Measurements from ENCODE around the gene TIAL1. TPM values are rescaled to one million over a fixed set of nuclear protein-coding genes. Genes with fewer than 3 reads are reported as not detected.

TIAL1 gene
- polyA plus RNA-seq, 3 donors: 6.7 to 118 (median 7.2) TPM

DNA sequence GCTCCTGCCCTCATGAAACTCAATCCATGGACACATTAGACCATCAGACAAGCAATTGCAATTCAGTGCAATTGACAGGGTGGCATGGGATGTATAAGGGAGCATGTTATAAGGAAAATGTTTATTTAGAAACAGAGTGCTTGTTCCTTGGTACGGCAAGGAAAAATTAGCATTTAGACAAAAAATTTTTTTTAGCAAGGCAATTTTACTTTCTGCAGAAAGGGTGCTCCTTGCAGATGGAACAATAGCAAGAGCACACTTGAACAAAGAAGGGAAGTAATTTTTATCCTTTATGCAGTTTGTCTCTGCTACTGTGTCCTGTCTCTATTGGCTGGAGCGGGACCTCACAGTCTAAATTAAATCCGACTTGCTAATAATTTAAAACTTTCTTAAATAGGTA lies 48.2 kb upstream of the TIAL1 start:
- Histone ChIP-seq H3K27ac (ENCODE audit: low read depth in 1 of 2, low read length in 2 of 2) (no peak overlapping the region), H3K79me2 (ENCODE audit: insufficient read depth, low read length) (no peaks in the 10 kb centered on the region), H3K4me1 (ENCODE audit: control insufficient read depth in 1 of 2, insufficient read depth in 2 of 2, low read length in 2 of 2) (no peaks in the 10 kb centered on the region), H4K20me1 (ENCODE audit: insufficient read depth, low read length) (no peaks in the 10 kb centered on the region), H3K4me3 (replicated peaks in 1 of 3; ENCODE audit: low read depth in 2 of 3, low read length in 3 of 3) (no peak overlapping the region), H3K9ac (ENCODE audit: insufficient read depth, low read length, poor library complexity, severe bottlenecking) (no peak overlapping the region), H3K36me3 (replicated peaks in 1 of 2; ENCODE audit: control insufficient read depth in 1 of 2, insufficient read depth in 2 of 2, low read length in 2 of 2) (no peaks in the 10 kb centered on the region), H2AFZ (ENCODE audit: insufficient read depth, low read depth, low read length, poor library complexity, severe bottlenecking) (no peak overlapping the region), H3K4me2 (replicated peaks; ENCODE audit: extremely low read depth, low read length, poor library complexity, severe bottlenecking) (no peak overlapping the region), H3K9me3 (replicated peaks in 1 of 2; ENCODE audit: control insufficient read depth in 1 of 2, insufficient read depth in 1 of 2, low read length in 2 of 2) (peaks cover 14 to 28% of the 10 kb centered on the region in 2 donors), H3K27me3 (ENCODE audit: control insufficient read depth in 2 of 2, insufficient read depth in 2 of 2, low read length in 2 of 2) (peaks cover 1 to 6% of the 10 kb centered on the region in 2 donors)
- Mint-ChIP-seq H3K4me3 (no peak overlapping the region), H3K36me3 (no peaks in the 10 kb centered on the region), H3K9me3 (peaks cover 12 to 36% (median 26%) of the 10 kb centered on the region in 7 donors), H3K4me1 (no peaks in the 10 kb centered on the region), H3K27me3 (ENCODE audit: low read depth in 3 of 3) (peaks cover 1 to 10% (median 6%) of the 10 kb centered on the region in 3 donors), H3K27ac (no peak overlapping the region)
- 83% methylated on average over 1 of the region's 3 CpGs for WGBS (ENCODE audit: insufficient coverage)
- no peak for DNase-seq
- intact Hi-C loops (cut with micrococcal nuclease): loop anchor here in 1 of 2 donors (5.0 kb wide), 1 partner anchor 38 kb away; no protein-coding TSS in a partner anchor
- TF ChIP-seq, protein P1, sequence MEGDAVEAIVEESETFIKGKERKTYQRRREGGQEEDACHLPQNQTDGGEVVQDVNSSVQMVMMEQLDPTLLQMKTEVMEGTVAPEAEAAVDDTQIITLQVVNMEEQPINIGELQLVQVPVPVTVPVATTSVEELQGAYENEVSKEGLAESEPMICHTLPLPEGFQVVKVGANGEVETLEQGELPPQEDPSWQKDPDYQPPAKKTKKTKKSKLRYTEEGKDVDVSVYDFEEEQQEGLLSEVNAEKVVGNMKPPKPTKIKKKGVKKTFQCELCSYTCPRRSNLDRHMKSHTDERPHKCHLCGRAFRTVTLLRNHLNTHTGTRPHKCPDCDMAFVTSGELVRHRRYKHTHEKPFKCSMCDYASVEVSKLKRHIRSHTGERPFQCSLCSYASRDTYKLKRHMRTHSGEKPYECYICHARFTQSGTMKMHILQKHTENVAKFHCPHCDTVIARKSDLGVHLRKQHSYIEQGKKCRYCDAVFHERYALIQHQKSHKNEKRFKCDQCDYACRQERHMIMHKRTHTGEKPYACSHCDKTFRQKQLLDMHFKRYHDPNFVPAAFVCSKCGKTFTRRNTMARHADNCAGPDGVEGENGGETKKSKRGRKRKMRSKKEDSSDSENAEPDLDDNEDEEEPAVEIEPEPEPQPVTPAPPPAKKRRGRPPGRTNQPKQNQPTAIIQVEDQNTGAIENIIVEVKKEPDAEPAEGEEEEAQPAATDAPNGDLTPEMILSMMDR (IDR thresholded peaks at IDR 0.05): no peak

DNA sequence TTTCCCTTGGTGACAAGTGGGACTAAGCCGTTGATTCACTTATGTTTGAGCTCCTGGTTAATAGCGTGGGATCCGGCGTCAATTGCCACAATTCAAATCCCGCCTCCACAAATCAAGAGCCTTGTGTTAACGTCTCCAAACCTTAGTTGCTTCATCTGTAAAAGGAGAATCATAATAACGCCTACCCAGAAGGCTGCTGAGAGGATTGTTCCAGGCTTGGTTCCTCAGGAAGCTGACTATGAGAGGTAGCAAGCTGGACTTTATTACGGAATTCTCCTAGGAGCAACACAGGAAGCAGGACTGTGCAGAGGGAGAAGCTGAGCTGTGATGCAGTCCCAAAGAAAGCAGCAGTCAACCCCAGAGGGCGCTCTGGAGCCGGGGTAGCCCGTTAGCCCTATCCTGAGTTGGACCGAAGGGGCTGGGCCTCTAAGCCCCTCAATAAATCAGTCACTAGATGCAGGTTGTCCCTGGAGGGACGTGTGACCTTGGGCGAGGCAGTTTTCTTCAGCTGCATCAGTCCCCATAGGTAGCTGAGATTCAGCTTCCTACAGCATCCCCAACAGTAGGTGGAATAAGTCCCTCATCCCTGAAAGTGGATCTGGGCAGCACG lies 47.5 kb upstream of the TIAL1 start:
- Histone ChIP-seq H2AFZ (ENCODE audit: insufficient read depth, low read depth, low read length, poor library complexity, severe bottlenecking) (no peak overlapping the region), H3K4me3 (replicated peaks in 1 of 3; ENCODE audit: low read depth in 2 of 3, low read length in 3 of 3) (no peak overlapping the region), H3K36me3 (replicated peaks in 1 of 2; ENCODE audit: control insufficient read depth in 1 of 2, insufficient read depth in 2 of 2, low read length in 2 of 2) (no peaks in the 10 kb centered on the region), H4K20me1 (ENCODE audit: insufficient read depth, low read length) (no peaks in the 10 kb centered on the region), H3K9me3 (replicated peaks in 1 of 2; ENCODE audit: control insufficient read depth in 1 of 2, insufficient read depth in 1 of 2, low read length in 2 of 2) (peaks cover 14 to 28% of the 10 kb centered on the region in 2 donors), H3K27me3 (ENCODE audit: control insufficient read depth in 2 of 2, insufficient read depth in 2 of 2, low read length in 2 of 2) (no peaks in the 10 kb centered on the region), H3K79me2 (ENCODE audit: insufficient read depth, low read length) (no peaks in the 10 kb centered on the region), H3K4me1 (ENCODE audit: control insufficient read depth in 1 of 2, insufficient read depth in 2 of 2, low read length in 2 of 2) (no peaks in the 10 kb centered on the region), H3K4me2 (replicated peaks; ENCODE audit: extremely low read depth, low read length, poor library complexity, severe bottlenecking) (no peak overlapping the region), H3K9ac (ENCODE audit: insufficient read depth, low read length, poor library complexity, severe bottlenecking) (no peak overlapping the region), H3K27ac (ENCODE audit: low read depth in 1 of 2, low read length in 2 of 2) (no peak overlapping the region)
- intact Hi-C loops (cut with micrococcal nuclease): loop anchor here in 1 of 2 donors (5.0 kb wide), 1 partner anchor 37 kb away; no protein-coding TSS in a partner anchor
- H3K4me3 Mint-ChIP-seq: no peak overlapping the region
- no peak overlapping the region for H3K27ac Mint-ChIP-seq
- H3K27me3 Mint-ChIP-seq (ENCODE audit: low read depth in 3 of 3): peaks cover 0 to 5% (median 2%) of the 10 kb centered on the region in 3 donors
- H3K4me1 Mint-ChIP-seq: peaks cover 3% of the 10 kb centered on the region
- 77% methylated on average over 11 of the region's 15 CpGs for WGBS (ENCODE audit: insufficient coverage)
- no peaks in the 10 kb centered on the region for H3K36me3 Mint-ChIP-seq
- peaks cover 12 to 36% (median 26%) of the 10 kb centered on the region in 7 donors for H3K9me3 Mint-ChIP-seq
- TF ChIP-seq, protein P1 (IDR thresholded peaks at IDR 0.05): no peak
- no peak for DNase-seq

Data from CD14-positive monocyte (primary cell).